GM15510 (cell line): Measurements from ENCODE around the gene COL4A2.

Experiments
- POLR2A ChIP-seq: IDR thresholded peaks from 3 replicates; pipeline ENCODE4 v1.6.1; 2011; ENCODE audit warnings: borderline replicate concordance; ENCODE audit not compliant: insufficient read length; ENCODE audit errors: extremely low read depth

The COL4A2 gene

DNA sequence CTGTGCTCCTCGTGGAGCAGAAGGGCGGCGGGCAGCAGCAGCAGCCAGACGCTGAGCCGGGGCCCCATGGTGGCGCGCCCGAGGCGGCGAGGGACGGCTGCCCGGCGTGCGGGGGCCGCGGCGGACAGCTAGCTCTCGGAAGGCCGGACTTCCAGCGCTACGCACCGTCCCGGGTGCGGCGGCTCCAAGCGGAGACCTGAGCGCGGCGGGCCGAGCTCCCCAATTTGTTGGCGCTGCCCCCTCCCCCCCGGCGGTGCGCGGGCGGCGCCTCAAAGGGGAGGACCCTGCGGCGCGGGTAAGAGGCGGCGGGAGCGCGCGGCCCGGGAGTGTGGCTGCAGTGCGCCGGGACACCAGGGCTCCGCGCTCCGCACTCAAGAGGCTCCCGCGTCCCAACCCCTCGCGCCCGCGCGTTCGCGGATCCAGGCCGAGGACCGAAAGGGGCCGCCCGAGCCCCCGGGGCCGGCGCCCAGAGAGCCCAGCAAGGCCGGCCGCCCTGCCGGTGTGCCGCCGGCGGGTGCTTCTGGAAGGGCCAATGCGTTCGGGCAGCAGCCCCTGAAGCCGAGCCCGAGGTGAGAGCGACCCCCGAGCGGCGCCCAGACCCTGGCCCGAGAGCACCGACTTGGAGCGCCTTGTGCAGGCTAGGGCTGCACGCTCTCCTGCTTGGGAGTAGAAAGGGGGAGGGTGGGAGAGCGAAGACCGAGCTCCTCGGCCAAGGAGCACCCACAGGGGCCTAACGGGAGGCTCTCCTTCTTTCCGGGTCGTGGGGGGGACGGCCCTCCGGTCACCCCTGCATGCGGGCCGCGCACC lies at the start of gene COL4A2, which contains the start of gene COL4A1:
Gene COL4A2, plus strand, starts transcription at position 325 of the 807 bp plus-strand sequence. CDS start 620 bp downstream, outside the sequence.
Gene COL4A1, minus strand, starts transcription at position 198 of the 807 bp plus-strand sequence. Its CDS starts 130 bp downstream, at position 68.
- TF ChIP-seq POLR2A: no peak

DNA sequence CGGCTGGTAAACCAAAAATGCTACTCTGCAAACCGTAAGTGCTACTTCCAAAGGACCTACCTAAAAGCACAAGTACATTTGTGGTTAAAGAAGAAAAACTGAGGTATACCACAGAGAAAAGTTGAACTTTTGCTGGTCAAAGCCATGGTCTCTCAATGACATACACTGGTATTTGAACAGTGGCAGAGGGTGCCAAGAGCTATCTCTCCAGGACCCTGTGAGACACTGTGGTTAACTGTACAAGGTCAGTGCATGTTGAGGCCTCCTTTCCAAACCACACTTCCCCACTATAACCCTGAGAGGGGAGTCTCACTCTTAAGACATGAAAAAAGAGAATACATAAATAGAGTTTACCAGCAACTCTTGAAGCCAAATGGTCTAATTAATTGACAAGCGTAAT lies 49.7 kb upstream of the COL4A2 start:
- TF ChIP-seq POLR2A: no peak

DNA sequence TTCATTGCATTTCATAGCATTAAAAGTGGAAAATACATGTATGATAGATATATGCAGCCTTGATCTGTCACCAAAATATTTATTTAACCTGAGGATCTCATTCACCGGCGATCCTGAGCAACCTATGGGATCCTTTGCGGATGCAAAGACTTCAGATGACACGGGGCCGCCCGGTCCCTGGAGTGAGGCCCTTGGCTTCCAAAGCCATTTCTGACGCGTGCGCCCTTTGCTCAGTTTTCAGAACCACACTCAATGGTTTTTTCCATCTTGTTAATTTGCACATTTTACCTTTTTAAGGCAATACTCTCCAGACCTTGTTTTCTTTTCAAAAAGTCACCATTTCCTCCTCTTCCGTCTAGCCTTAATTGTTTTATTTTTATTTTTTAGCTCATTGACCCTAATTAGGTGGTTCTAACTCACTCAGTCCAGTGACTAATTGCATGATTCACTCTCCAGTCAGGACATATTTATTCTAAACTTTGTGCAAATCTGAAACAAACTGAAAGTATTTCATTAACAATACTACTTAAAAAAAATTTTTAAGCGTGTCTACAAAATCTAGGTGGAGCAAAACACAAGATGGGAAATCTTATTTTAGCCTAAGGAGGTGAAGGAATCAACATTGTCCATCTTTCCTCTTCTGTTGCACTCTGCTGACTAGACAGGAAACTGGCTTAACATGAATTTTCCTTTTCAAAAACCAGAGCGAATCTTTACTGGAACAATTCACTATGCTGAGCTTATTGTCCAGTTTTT lies 48.0 kb upstream of the COL4A2 start:
- no peak for TF ChIP-seq POLR2A

DNA sequence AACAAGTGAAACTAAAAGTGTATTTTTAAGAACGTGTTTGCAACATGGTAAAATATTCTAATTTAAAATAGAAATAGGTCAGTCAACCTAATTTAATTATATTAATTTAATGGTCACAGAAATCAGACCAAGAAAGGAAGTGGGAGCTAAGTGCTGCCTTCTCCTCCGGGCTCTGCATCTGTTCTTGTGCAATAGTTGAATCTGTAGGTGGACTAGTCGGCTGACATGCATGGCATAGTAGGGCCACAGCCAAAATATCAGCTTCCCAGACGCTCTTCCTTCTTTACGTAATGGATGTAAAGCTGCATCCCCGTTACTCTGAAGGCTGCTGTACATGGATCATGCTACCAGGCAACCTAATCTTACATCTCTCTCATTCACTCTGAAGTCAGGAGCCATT lies 47.4 kb upstream of the COL4A2 start:
- TF ChIP-seq POLR2A: no peak

DNA sequence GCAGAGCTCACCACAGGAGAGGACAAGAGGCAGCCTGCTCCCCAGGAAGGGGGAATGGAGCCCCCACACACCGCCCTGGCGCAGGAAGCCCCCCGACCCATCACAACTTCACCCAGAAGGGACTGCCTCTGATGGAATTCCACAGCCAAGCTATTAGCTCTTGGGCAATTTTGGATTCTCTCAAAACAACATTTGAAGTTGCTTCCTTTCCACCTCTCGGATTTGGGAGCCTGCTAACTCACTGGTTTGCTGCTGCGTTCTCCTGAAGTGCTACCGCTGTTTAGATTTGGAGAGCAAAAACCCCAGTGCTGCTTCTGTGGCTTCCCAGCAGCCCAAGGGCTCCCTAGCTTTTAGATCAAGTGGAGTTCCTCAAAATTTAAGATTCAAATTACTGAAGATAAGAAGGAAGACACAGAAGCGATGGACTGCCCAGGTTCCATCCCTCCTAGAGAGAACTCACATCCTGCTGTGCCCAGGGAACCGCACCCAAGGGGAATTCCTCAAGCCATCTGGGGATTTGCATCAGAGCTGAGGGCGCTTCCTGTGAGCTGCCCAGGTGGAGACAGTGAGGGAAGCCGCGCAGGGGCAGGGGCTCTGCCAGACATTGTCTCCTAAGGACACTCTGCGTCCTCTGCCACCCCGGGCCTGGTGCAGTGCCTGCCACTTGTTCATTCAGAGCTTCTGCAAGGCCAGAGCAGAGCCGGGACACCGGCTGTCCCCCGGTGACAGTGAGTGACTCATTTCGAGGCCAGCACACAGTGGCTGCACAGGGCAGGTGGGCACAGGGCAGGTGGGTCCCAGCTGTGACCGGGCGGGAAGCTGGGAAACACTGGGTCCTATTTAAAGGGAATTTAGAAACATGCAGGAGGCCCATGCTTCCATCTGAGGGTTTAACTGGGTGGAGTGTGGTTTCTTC lies 45.7 kb upstream of the COL4A2 start:
- no peak for TF ChIP-seq POLR2A

DNA sequence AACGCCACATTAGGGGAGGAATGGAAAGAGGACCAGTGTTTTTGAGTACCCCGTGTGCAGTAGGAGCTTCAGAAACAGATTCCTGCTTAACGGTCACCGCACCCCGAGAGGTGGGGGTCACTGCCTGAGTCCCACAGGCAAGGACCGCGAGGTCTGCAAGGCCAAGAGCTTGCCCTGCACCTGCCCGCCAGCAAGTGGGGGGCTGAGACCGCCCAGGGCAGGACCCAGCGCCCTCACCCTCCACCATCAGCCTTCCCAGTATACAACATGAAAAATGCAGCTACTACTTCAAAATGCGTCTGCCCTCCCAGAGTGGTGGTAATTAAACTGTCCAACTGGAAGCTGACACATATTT lies 45.0 kb upstream of the COL4A2 start:
- TF ChIP-seq POLR2A: no peak

DNA sequence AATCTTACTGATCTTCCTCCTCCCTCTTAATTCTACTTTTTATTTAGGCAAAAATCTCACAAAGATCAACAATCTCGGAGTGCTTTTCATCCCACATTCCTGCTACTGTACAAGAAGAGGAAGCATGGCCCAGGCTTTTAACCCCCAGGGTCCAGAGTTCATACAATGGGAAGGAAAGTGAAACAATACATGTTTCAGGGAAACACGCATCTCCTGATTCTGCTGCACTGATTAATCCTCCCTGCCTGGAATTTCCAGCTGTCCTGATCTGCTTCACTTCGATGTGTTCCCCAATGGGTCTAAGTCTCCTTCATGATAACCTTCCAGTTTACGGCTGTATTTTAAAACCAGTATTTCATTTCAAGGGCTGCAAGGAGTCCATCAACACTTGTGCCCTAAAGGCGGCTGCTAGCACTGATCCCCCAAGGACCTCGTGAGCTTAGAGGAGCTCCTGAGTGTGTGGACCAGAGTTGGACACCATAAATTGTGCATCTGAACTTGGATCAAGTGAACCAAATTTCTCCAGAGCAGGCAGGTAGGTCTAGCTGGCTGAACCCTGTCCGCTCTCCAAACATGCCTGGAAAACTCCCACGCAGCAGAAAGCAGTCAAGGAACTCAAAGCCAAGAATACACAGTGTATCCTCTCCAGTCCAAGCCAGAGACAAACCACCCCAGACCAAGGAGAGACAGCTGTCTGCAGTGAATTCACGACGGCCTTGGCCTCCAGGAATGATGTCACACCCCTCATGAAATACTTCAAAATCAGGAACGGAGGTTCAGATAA lies 44.4 kb upstream of the COL4A2 start:
- TF ChIP-seq POLR2A: no peak

DNA sequence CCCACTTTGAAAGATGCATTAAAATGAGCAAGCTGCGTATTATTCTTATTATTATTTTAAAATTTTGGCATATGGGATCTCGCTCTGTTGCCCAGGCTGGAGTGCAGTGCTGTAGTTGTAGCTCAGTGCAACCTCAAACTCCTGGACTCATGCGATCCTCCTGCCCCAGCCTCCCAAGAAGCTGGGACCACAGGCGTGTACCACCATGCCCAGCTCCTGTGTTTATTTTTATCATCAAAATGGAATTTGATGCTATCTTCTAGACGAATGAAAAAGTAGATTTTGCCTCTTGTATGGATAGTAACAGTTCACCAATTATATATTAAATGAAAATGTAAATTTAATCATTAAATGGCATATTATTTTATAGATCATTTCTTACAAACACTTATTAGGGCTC lies 43.7 kb upstream of the COL4A2 start:
- TF ChIP-seq POLR2A: no peak

DNA sequence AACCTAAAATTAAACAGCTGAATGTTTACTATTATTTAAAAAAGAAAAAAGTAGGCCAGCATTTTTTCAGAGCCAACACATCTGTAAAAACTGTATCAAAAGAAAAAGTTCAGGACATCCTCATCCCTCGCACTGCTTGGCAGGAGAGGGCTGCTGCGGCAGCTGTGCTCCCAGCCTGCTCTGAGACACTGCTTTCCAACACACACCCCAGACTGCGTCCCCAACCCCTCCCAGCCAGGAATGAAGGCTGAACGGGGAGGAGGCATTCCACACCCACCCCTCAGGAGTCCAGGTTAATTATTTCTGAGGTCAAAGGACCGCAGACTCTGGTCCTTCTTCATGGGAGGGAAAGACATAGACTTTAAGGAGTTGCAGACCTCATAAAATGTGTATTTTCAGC lies 43.2 kb upstream of the COL4A2 start:
- TF ChIP-seq POLR2A: no peak

DNA sequence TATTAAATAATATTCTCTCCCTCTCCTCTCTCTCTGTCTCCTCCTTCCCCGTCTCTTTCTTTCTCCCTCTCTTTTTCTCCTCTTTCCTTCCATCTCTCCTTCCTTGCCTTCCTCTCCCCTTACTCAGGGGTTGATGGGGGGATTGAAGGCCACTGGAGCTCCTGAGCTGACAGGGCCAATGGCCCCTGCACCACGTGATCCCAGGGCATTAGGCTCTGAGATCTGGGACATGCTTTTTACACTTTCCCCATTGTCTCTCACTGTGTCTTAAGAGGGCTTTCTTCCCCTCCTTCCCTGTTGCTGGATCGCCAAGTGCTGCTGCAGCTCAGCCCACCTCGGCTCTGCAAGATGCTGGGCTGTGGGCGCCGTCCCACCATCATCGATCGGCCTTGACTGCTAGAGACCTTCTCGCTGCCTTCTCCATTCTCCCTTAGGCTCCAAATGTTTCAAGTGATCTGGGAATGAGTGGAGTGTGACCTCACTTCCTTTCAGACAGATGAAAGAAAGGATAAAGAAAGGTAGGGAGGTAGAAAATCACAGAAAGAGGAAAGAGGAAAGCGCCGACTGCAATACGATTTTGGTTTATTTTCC lies 42.3 kb upstream of the COL4A2 start:
- TF ChIP-seq POLR2A: no peak

DNA sequence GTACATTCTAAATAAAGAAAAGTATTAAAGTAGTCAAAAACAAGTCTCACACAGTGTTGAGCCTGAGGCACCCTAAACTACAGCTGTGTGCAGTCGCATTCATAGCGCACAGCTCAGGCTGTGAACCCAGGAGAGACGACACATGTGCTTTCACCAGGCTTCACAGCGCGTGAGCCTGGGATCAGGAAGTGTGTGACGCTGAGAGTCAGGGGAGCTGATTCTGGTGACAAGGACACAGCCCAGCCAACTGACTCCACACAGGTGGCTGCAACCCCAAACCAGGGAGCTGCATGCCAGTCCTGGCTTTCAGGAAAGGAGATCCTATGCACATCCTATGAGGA lies 41.8 kb upstream of the COL4A2 start:
- TF ChIP-seq POLR2A: no peak

DNA sequence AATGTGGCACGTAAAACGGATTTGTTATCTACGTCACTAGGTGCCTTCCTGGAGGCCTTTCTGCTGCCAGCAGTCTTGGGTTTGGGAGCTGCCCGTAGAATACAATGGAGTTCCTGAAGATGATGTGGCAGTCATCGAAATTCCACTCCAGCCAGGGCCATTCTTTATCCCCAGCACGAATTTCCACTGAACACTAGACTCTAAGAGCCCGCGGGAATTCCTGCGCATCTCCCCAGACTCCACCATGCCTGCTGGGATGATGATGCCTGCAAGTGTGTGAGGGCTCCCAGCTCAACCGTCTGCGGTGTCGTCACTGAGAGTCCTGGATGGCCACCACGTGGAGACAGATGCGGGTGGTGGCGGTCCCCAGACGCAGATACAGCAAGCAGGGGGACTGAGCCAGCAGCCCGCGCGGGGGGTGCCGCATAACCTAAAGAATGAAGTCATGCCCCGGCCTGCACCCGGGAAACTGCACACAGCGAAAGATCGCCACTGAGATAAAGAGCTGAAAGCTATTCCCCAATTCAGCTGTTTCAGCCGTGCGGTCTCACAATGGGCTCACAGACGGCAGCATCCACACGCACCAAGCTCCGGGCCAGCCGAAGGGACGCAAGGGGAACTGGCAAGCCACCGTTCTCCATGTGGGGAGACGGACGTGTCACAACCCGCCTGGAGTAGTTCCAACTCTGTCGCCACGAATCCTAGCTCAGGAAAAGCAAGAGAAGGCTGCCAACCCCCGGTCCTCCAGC lies 41.2 kb upstream of the COL4A2 start:
- TF ChIP-seq POLR2A: no peak

DNA sequence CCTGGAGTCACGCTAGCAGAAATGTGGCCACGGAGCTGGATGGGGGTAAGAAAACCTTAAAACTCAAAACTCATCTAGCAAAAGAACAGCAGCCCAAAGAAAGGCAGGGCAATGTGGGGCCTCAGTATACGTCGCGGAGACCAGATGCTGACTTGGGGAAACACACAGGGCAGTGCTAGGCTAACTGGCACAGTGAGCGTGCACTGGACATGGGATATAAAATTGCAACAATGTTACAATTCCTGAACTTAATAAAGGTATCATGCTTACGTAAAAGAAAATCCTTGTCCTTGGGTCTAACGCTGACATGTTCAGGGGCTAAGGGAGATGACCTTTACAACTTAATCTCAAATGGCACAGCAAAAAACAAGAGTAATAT lies 40.7 kb upstream of the COL4A2 start:
- no peak for TF ChIP-seq POLR2A
